HG02973 (cell line): ENCODE data around the gene ECE2.

Experiments
- ATAC-seq: cut with Tn5 transposase; IDR thresholded peaks from one replicate; pipeline ENCODE4 v1.9.1; 2021; ENCODE audit warnings: moderate library complexity; ENCODE audit not compliant: unreplicated experiment

Gene ECE2

GRCh38 chr3:184311633-184312032 lies 35.8 kb downstream of the ECE2 start:
- ATAC-seq: no peak

GRCh38 chr3:184314363-184314699 lies 38.5 kb downstream of the ECE2 start, which contains the start of gene EIF4G1:
EIF4G1 (plus strand) TSS chr3:184314606; CDS start chr3:184315797, 1,191 bp downstream.
- peak; percentile 78 for ATAC-seq

DNA sequence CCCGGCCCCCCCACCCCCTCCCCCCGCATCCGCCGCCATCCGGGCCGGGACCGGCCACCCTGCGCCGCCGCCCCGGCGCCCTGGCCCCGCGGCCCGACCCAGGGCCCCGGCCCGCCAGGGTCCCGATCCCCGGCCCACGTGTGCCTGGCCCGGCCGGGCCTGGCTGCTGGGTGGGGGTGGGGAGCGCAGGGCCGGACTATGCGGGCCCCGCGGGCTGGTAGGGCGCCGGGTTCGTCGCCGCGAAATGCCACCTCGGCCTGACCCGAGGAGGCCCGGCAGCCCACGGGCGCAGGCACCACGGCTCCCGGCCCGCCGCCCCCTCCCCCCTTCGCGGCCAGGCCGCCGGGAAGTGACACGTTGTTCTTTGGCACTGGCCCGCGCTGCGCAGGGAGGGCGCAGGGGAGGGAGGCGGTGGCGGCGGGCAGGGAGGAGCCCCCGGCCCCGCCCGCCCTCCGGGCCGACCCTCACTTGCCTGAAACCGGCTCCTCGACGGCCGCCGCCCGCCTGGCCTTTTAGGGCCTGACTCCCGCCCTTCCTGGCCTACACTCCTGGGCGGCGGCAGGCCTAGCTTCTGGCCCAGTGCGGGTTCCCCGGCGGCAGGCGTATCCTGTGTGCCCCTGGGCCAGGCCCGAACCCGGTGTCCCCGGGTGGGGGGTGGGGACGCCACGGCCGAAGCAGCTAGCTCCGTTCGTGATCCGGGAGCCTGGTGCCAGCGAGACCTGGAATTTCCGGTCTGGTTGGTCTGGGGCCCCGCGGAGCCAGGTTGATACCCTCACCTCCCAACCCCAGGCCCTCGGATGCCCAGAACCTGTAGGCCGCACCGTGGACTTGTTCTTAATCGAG lies 39.1 kb downstream of the ECE2 start:
- ATAC-seq: peak; percentile 39

DNA sequence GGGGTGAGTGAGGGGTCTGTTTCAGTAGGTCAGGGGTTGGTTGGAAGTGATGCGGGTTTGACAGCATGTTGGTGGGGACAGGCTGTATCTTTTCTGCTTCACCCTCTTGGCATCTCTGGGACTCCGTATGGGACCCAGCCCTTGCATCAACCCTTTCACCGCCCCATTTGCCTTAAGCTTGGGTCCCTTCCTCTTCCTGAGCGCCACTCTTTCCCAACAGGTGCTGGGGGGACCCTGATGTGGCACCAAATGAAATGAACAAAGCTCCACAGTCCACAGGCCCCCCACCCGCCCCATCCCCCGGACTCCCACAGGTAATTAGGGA lies 39.7 kb downstream of the ECE2 start:
- no peak for ATAC-seq

DNA sequence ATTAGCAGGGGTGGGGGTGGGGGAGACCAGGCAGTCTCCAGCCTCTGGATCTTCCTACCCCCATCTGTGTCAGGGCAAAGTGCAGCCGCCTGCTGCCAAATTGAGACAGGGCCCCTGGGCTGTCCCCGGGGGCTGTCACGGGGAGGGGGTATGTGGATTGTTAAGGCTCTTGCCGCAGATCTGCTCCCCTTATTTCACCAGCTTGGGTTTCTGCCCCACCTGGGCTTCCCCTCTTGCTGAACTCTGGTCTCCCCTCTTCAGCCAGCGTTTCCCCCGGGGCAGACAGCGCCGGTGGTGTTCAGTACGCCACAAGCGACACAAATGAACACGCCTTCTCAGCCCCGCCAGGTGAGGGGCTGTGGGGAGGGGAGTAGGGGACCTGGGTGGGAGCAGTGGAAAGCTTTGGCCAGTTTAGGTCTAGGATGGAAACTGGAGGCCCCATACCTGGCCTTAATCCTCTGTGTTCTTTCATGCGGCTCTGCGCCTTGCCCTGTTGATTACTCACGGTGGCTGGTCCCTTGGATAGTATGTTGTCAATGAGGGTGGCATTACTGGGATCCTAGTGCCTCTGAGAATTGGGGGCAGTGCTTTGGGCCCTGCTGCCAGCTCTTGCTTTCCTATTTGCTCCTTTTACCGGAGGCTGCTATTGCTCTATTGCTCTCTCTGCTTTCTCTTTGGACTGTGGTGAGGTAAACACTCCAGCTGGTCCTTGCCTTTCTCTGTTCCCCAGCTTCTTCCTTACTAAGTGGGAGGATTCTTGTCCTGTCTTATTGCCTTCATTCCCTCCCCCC lies 40.2 kb downstream of the ECE2 start:
- ATAC-seq: no peak

GRCh38 chr3:184316792-184317191 lies 41.0 kb downstream of the ECE2 start:
- no peak for ATAC-seq

DNA sequence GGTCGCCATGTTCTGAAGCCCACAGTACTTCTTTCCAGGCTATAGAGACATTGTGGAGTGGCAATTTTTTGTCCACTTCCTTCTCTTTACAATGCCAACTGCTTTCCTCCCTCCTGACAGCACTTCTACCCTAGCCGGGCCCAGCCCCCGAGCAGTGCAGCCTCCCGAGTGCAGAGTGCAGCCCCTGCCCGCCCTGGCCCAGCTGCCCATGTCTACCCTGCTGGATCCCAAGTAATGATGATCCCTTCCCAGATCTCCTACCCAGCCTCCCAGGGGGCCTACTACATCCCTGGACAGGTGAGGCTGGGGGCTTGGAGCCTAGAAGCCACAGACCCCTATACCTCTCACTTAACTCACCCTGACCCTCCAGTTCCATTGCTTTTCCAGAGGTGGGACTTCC lies 41.4 kb downstream of the ECE2 start:
- no peak for ATAC-seq

- ATAC-seq: no peak
Measured at GRCh38 chr3:184320104-184320445, 44.3 kb downstream of the ECE2 start.

DNA sequence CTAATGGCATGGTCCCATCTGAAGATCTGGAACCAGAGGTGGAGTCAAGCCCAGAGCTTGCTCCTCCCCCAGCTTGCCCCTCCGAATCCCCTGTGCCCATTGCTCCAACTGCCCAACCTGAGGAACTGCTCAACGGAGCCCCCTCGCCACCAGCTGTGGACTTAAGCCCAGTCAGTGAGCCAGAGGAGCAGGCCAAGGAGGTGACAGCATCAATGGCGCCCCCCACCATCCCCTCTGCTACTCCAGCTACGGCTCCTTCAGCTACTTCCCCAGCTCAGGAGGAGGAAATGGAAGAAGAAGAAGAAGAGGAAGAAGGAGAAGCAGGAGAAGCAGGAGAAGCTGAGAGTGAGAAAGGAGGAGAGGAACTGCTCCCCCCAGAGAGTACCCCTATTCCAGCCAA lies 45.8 kb downstream of the ECE2 start:
- no peak for ATAC-seq

GRCh38 chr3:184322731-184323487 lies 47.1 kb downstream of the ECE2 start:
- no peak for ATAC-seq

- no peak for ATAC-seq
Measured at GRCh38 chr3:184323696-184324095, 47.9 kb downstream of the ECE2 start.

DNA sequence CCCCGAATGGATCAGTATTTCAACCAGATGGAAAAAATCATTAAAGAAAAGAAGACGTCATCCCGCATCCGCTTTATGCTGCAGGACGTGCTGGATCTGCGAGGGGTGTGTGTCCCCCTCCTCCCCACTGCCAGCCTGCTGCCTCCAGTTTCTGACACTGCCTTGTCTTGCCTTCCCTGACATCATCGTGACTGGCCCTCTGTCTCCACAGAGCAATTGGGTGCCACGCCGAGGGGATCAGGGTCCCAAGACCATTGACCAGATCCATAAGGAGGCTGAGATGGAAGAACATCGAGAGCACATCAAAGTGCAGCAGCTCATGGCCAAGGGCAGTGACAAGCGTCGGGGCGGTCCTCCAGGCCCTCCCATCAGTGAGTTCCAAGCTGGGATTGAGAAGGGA lies 49.4 kb downstream of the ECE2 start:
- ATAC-seq: no peak

- ATAC-seq: no peak
Measured at GRCh38 chr3:184325715-184326369, 50.0 kb downstream of the ECE2 start.

DNA sequence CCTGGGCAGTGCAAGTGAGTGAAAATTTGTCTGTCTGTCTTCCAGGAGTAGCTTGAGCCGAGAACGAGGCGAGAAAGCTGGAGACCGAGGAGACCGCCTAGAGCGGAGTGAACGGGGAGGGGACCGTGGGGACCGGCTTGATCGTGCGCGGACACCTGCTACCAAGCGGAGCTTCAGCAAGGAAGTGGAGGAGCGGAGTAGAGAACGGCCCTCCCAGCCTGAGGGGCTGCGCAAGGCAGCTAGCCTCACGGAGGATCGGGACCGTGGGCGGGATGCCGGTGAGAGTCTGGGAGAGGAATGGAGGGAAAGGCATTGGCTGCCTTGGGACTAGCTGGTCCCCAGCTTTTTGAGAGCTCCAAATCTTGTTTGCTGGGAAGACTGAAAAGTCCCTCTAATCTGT lies 51.3 kb downstream of the ECE2 start:
- no peak for ATAC-seq

GRCh38 chr3:184328516-184328915 lies 52.7 kb downstream of the ECE2 start:
- ATAC-seq: no peak

GRCh38 chr3:184332370-184333090 lies 56.7 kb downstream of the ECE2 start:
- no peak for ATAC-seq

GRCh38 chr3:184333190-184333589 lies 57.4 kb downstream of the ECE2 start:
- ATAC-seq: no peak

- no peak for ATAC-seq
Measured at GRCh38 chr3:184333700-184334099, 57.9 kb downstream of the ECE2 start.

GRCh38 chr3:184334470-184335158 lies 58.8 kb downstream of the ECE2 start:
- no peak for ATAC-seq

DNA sequence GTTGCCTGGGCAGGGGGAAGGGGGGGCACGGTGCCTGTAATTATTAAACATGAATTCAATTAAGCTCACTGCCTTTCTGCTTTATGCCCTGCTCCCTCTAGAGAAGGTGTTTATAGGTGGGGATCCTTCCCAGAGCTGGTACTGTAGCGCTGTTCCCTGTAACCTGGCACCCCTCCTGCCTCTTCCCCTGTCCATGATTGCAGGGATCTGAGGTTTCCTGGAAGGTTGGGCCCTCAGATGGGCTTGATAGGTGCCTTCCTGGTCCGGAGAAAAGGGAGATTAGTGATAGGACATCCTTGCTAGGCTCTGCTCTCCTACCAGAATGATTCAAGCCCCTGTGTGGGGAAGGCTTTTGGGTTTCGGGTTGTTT lies 59.5 kb downstream of the ECE2 start:
- no peak for ATAC-seq
